GM19467 (cell line): Measurements from ENCODE around the gene PRKCH.
A peak's percentile ranks its signal among the peaks of the same experiment; 100 is the strongest.

ENCODE experiments used
- ATAC-seq: cut with Tn5 transposase; IDR thresholded peaks from one replicate; pipeline ENCODE4 v1.9.1; 2021; ENCODE audit warnings: mild to moderate bottlenecking, moderate library complexity; ENCODE audit not compliant: unreplicated experiment

PRKCH gene

GRCh38 chr14:61321385-61322010 lies at the start of gene PRKCH:
Gene PRKCH, plus strand, starts transcription at chr14:61321579. Its CDS starts 523 bp downstream, at chr14:61322102.
- peak; percentile 70 for ATAC-seq

GRCh38 chr14:61277232-61277631 lies 44.1 kb upstream of the PRKCH start:
- ATAC-seq = no peak

GRCh38 chr14:61277784-61278183 lies 43.6 kb upstream of the PRKCH start:
- ATAC-seq = no peak

GRCh38 chr14:61279082-61279481 lies 42.3 kb upstream of the PRKCH start:
- ATAC-seq = no peak

- no peak for ATAC-seq
Observed at GRCh38 chr14:61280092-61280525, 41.3 kb upstream of the PRKCH start.

- ATAC-seq = no peak
Observed at GRCh38 chr14:61280526-61281185, 40.7 kb upstream of the PRKCH start.

- no peak for ATAC-seq
Observed at GRCh38 chr14:61281186-61281947, 40.0 kb upstream of the PRKCH start, which contains the start of gene TMEM30B. Gene TMEM30B, minus strand, starts transcription at chr14:61281338. Its CDS starts 191 bp downstream, at chr14:61281147.

GRCh38 chr14:61281948-61282275 lies 39.5 kb upstream of the PRKCH start:
- ATAC-seq = no peak

- no peak for ATAC-seq
Observed at GRCh38 chr14:61282746-61283145, 38.6 kb upstream of the PRKCH start.

GRCh38 chr14:61284001-61284400 lies 37.4 kb upstream of the PRKCH start:
- no peak for ATAC-seq

- no peak for ATAC-seq
Observed at GRCh38 chr14:61285364-61285763, 36.0 kb upstream of the PRKCH start.

- no peak for ATAC-seq
Observed at GRCh38 chr14:61287196-61287595, 34.2 kb upstream of the PRKCH start.

GRCh38 chr14:61288228-61288627 lies 33.2 kb upstream of the PRKCH start:
- ATAC-seq = no peak

GRCh38 chr14:61288720-61289119 lies 32.7 kb upstream of the PRKCH start:
- no peak for ATAC-seq

GRCh38 chr14:61290701-61291100 lies 30.7 kb upstream of the PRKCH start:
- ATAC-seq = no peak

- no peak for ATAC-seq
Observed at GRCh38 chr14:61296151-61296550, 25.2 kb upstream of the PRKCH start.

- ATAC-seq = no peak
Observed at GRCh38 chr14:61296719-61297502, 24.5 kb upstream of the PRKCH start.

- no peak for ATAC-seq
Observed at GRCh38 chr14:61297581-61297980, 23.8 kb upstream of the PRKCH start.

GRCh38 chr14:61298824-61299223 lies 22.6 kb upstream of the PRKCH start:
- ATAC-seq = no peak

- no peak for ATAC-seq
Observed at GRCh38 chr14:61300209-61300608, 21.2 kb upstream of the PRKCH start.

- ATAC-seq = no peak
Observed at GRCh38 chr14:61300754-61301153, 20.6 kb upstream of the PRKCH start.
